Endothelial cell of umbilical vein (primary cell): ENCODE results near the gene DNAH11. TPM values are rescaled to one million over a fixed set of nuclear protein-coding genes. Genes with fewer than 3 reads are reported as not detected.

Source experiments
- BruUV-seq: library from RNA; stranded (reverse); fragments of 400-500 nt; replicated peaks from 2 replicates; lab custom pipeline; 2021; lab: Mats Ljungman, UMichigan
- CTCF ChIA-PET: fragments of 300-600, 350-600 bp; sonication (Branson Sonifier 250); formaldehyde crosslinking; loops from one replicate; lab custom pipeline; 2021; ENCODE audit warnings: antibody characterized with exemption, inconsistent platforms; lab: Charles Lee
- POLR2A ChIA-PET: fragments of 300-600, 350-600 bp; sonication (Branson Sonifier 250); formaldehyde crosslinking; loops from one replicate; lab custom pipeline; 2021; ENCODE audit warnings: antibody characterized with exemption, inconsistent platforms; lab: Charles Lee
- DNase-seq: peaks from one replicate; pipeline ENCODE4 v3.0.0-alpha.2; 2011; ENCODE audit warnings: low read depth, low spot score
- FAIRE-seq: peaks from 2 replicates; lab custom pipeline; 2011; peaks lifted over from hg19 to GRCh38; lab: Jason Lieb, UNC
- H2AFZ ChIP-seq: 2 replicates; pipeline ENCODE4 v1.6.0; 2012; ENCODE audit warnings: low read depth, low read length, control low read depth, inconsistent platforms
- H3K27ac ChIP-seq: 2 replicates; pipeline ENCODE4 v1.5.1; 2011; ENCODE audit warnings: low read depth, mild to moderate bottlenecking, control low read depth, low read length, moderate library complexity; ENCODE audit not compliant: insufficient read depth
- H3K27me3 ChIP-seq, 2 experiments: 2 replicates each; pipeline versions ENCODE4 v1.6.0 to v1.6.1; 2011; ENCODE audit warnings: low read length in 2 of 2, mixed read lengths in 1 of 2; ENCODE audit not compliant: control insufficient read depth in 2 of 2, insufficient read depth in 2 of 2
- H3K36me3 ChIP-seq, 2 experiments: 2 replicates in 1 of 2; 3 replicates in 1 of 2; pipeline ENCODE4 v1.5.1; 2011; ENCODE audit warnings: low read length in 2 of 2, mild to moderate bottlenecking in 1 of 2, moderate library complexity in 1 of 2; ENCODE audit not compliant: control insufficient read depth in 2 of 2, insufficient read depth in 2 of 2; ENCODE audit errors: extremely low read depth in 1 of 2
- H3K4me1 ChIP-seq: 3 replicates; pipeline ENCODE4 v1.5.1; 2011; ENCODE audit warnings: mild to moderate bottlenecking, low read length; ENCODE audit not compliant: control insufficient read depth, insufficient read depth; ENCODE audit errors: extremely low read depth
- H3K4me2 ChIP-seq: 2 replicates; pipeline ENCODE4 v1.6.1; 2011; ENCODE audit warnings: low read length, control low read depth, mixed read lengths; ENCODE audit not compliant: insufficient read depth
- H3K4me3 ChIP-seq, 3 experiments: fragments of 200-600 bp in 1 of 3; sonication (generic), shearing (Covaris generic) in 1 of 3; replicated peaks in 1 of 3; 2 replicates each; pipeline ENCODE4 v1.5.1; 2011 to 2016; ENCODE audit warnings: control low read depth in 3 of 3, low read length in 3 of 3, mild to moderate bottlenecking in 2 of 3, inconsistent platforms in 1 of 3, low read depth in 1 of 3, moderate library complexity in 1 of 3; ENCODE audit not compliant: insufficient read depth in 1 of 3
- H3K79me2 ChIP-seq: 2 replicates; pipeline ENCODE4 v1.6.0; 2012; ENCODE audit warnings: low read length, inconsistent platforms; ENCODE audit not compliant: control insufficient read depth, insufficient read depth
- H3K9ac ChIP-seq: replicated peaks from 2 replicates; pipeline ENCODE3; 2011; ENCODE audit warnings: low read length, control low read depth; ENCODE audit not compliant: insufficient read depth; ENCODE audit errors: extremely low read depth
- H3K9me1 ChIP-seq: replicated peaks from 3 replicates; pipeline ENCODE4 v1.6.0; 2011; ENCODE audit warnings: mild to moderate bottlenecking, low read length; ENCODE audit not compliant: control insufficient read depth, insufficient read depth; ENCODE audit errors: extremely low read depth
- H3K9me3 ChIP-seq: replicated peaks from 2 replicates; pipeline ENCODE4 v1.5.1; 2012; ENCODE audit warnings: low read length, inconsistent platforms; ENCODE audit not compliant: control insufficient read depth, insufficient read depth
- H4K20me1 ChIP-seq: replicated peaks from 2 replicates; pipeline ENCODE3; 2011; ENCODE audit warnings: mild to moderate bottlenecking, low read length; ENCODE audit not compliant: control insufficient read depth, insufficient read depth; ENCODE audit errors: extremely low read depth
- CTCF ChIP-seq, 2 donors: IDR thresholded peaks; 1 replicate in 1 of 2; 2 replicates in 1 of 2; pipeline ENCODE4 v1.5.1; 2011; ENCODE audit warnings: low read length in 2 of 2, mild to moderate bottlenecking in 2 of 2, moderate library complexity in 2 of 2, control low read depth in 1 of 2, inconsistent platforms in 1 of 2, low read depth in 1 of 2; ENCODE audit not compliant: insufficient read depth in 1 of 2; ENCODE audit errors: extremely low read depth in 1 of 2
- EZH2 ChIP-seq: IDR thresholded peaks from 2 replicates; pipeline ENCODE4 v1.6.1; 2012; ENCODE audit warnings: borderline replicate concordance, low read depth, mild to moderate bottlenecking, moderate library complexity, low read length, inconsistent platforms; ENCODE audit not compliant: severe bottlenecking
- FOS ChIP-seq: IDR thresholded peaks from 2 replicates; pipeline ENCODE4 v1.6.1; 2011; ENCODE audit warnings: mild to moderate bottlenecking, low read length, moderate library complexity, borderline replicate concordance; ENCODE audit not compliant: insufficient read depth
- GATA2 ChIP-seq: IDR thresholded peaks from 2 replicates; pipeline ENCODE4 v1.7.0; 2011; ENCODE audit warnings: low read depth, mild to moderate bottlenecking, moderate library complexity, mixed read lengths, low read length; ENCODE audit not compliant: insufficient read length, insufficient read depth
- JUN ChIP-seq: IDR thresholded peaks from 2 replicates; pipeline ENCODE4 v1.6.1; 2011; ENCODE audit warnings: borderline replicate concordance, low read depth; ENCODE audit not compliant: insufficient read length, insufficient read depth
- MAX ChIP-seq: IDR thresholded peaks from 2 replicates; pipeline ENCODE4 v1.6.1; 2011; ENCODE audit not compliant: insufficient read depth, insufficient read length
- MYC ChIP-seq: IDR thresholded peaks from one replicate; pipeline ENCODE4 v1.6.1; 2011; ENCODE audit warnings: mild to moderate bottlenecking, low read depth, low read length
- POLR2A ChIP-seq: IDR thresholded peaks from 2 replicates; pipeline ENCODE4 v1.6.1; 2012; ENCODE audit warnings: low read depth, mild to moderate bottlenecking, control low read depth, low read length
- POLR2AphosphoS5 ChIP-seq: IDR thresholded peaks from 2 replicates; pipeline ENCODE4 v1.6.1; 2012; ENCODE audit warnings: low read depth, mild to moderate bottlenecking, control low read depth, low read length, moderate library complexity; ENCODE audit not compliant: insufficient read depth
- dilution Hi-C: fragments of 300-500 bp; cut with MboI; formaldehyde crosslinking; loops from one replicate; pipeline ENCODE4 v1.15.0; 2019; ENCODE audit warnings: low sequenced_read_pairs; ENCODE audit not compliant: extremely low pct_ligation_motif_present
- intact Hi-C: fragments of 100-400 bp; cut with micrococcal nuclease; formaldehyde crosslinking; loops from one replicate; pipeline ENCODE4 v1.10.0; 2022
- polyA plus RNA-seq, 4 experiments: library from polyadenylated mRNA; depleted of rRNA in 3 of 4; stranded (reverse) in 3 of 4; unstranded in 1 of 4; fragments of >200 nt; gene quantifications; 2 replicates each; pipeline versions ENCODE4 v1.2.1 to v1.2.3, GENCODE V29; 2011 to 2012; ENCODE audit warnings: missing spikeins in 1 of 4
- total RNA-seq: library from RNA; stranded (reverse); gene quantifications from 2 replicates; pipeline ENCODE4 v1.2.3, GENCODE V29; 2021

The DNAH11 gene
- total and polyA plus RNA-seq, 2 donors (not counting 3 experiments of a cell fraction or from before 2014, with no cell fraction given) = 0.69 to 0.91 TPM

- Histone ChIP-seq H3K79me2 (peaks cover 9% of the 10 kb centered on the region), H3K27ac (no peak overlapping the region), H3K4me1 (peaks cover 26% of the 10 kb centered on the region), H3K9me1 (no peaks in the 10 kb centered on the region), H3K4me2 (no peak overlapping the region), H3K4me3 (no peak overlapping the region), H2AFZ (peak overlapping the region; percentile 31), H3K27me3 (no peaks in the 10 kb centered on the region), H3K36me3 (no peaks in the 10 kb centered on the region), H4K20me1 (no peaks in the 10 kb centered on the region), H3K9ac (no peak overlapping the region), H3K9me3 (no peaks in the 10 kb centered on the region)
- intact Hi-C loops (loop anchor here (5.0 to 10.0 kb wide), 4 partner anchors 133 to 1164 kb away; partner anchors contain the start of gene SP8), dilution Hi-C loops (no loop called here)
- BruUV-seq = no TSS peak
- CTCF ChIA-PET = interaction anchor here (0.6 to 1.0 kb wide), 2 partner anchors 17 to 310 kb away, joined by 3 to 4 read pairs; no protein-coding TSS in a partner anchor
- no peak for DNase-seq
- TF ChIP-seq POLR2AphosphoS5 (no peak), CTCF (IDR thresholded peaks at IDR 0.05; ENCODE audit: extremely low read depth in 1 of 2, insufficient read depth in 1 of 2, low read depth in 1 of 2, low read length in 2 of 2) (no peak), MAX (no peak), GATA2 (no peak), EZH2 (no peak), MYC (no peak), JUN (no peak), FOS (no peak), POLR2A (no peak)
- POLR2A ChIA-PET = no interaction called here
- FAIRE-seq = no peak
Observed at GRCh38 chr7:21948887-21949540, 406.2 kb downstream of the DNAH11 start.

Other genes starting within 250 kb of the DNAH11 start
- 8.8 and 11.4 TPM in 2 replicates for gene SP4, start 115.0 kb upstream of the DNAH11 start, total RNA-seq
- gene SP4, start 115.0 kb upstream of the DNAH11 start, polyA plus RNA-seq = 3.2 and 3.3 TPM in 2 replicates